OCI-LY1 (cell line): ENCODE measurements around the gene PRKCE.

Experiments
- CTCF ChIP-seq: fragments of 200-600 bp; sonication (generic), shearing (Covaris generic); IDR thresholded peaks from 2 replicates; pipeline ENCODE4 v1.5.1; 2017; ENCODE audit warnings: mild to moderate bottlenecking, antibody characterized with exemption, low read length, moderate library complexity, mixed read lengths
- EZH2 ChIP-seq: fragments of 200-600 bp; sonication (generic), shearing (Covaris generic); IDR thresholded peaks from 2 replicates; pipeline ENCODE4 v1.8.0; 2017; ENCODE audit warnings: borderline replicate concordance, mixed run types, mild to moderate bottlenecking, antibody characterized with exemption, low read length, moderate library complexity, mixed read lengths

GRCh38 chr2:45684756-45685155 lies 33.3 kb downstream of the PRKCE start:
- no peak for TF ChIP-seq CTCF
- TF ChIP-seq EZH2, result no peak
